Mesendoderm (in vitro differentiated cells): ENCODE results near the gene PDE10A.
"Not testable (repeated sequence)": the region's sequence is repeated elsewhere in the genome, so short reads cannot be mapped to it uniquely, and the experiment has no call there.

Experiments
- DNase-seq: peaks from one replicate; pipeline ENCODE4 v3.0.0; 2013
- H2AK5ac ChIP-seq: 2 replicates; pipeline ENCODE4 v1.6.1; 2013; ENCODE audit warnings: low read length, inconsistent platforms
- H2BK120ac ChIP-seq: 2 replicates; pipeline ENCODE4 v1.6.1; 2013; ENCODE audit warnings: low read depth, mild to moderate bottlenecking, low read length, moderate library complexity, mixed read lengths
- H2BK15ac ChIP-seq: replicated peaks from 2 replicates; pipeline ENCODE4 v1.6.1; 2013; ENCODE audit warnings: low read depth, mild to moderate bottlenecking, moderate library complexity
- H2BK5ac ChIP-seq: 2 replicates; pipeline ENCODE4 v1.6.1; 2013; ENCODE audit warnings: low read length, inconsistent platforms
- H3K18ac ChIP-seq: 2 replicates; pipeline ENCODE4 v1.6.1; 2013; ENCODE audit warnings: mild to moderate bottlenecking, low read length, mixed read lengths
- H3K23ac ChIP-seq: one replicate; pipeline ENCODE4 v1.6.1; 2013; ENCODE audit warnings: low read length
- H3K27ac ChIP-seq: 2 replicates; pipeline ENCODE4 v1.5.1; 2013; ENCODE audit warnings: low read depth, mild to moderate bottlenecking, inconsistent platforms, low read length, moderate library complexity
- H3K27me3 ChIP-seq: 2 replicates; pipeline ENCODE4 v1.6.1; 2013; ENCODE audit warnings: low read length, control low read depth, mild to moderate bottlenecking, inconsistent platforms; ENCODE audit not compliant: insufficient read depth, poor library complexity
- H3K36me3 ChIP-seq: 2 replicates; pipeline ENCODE4 v1.6.1; 2013; ENCODE audit warnings: low read length, inconsistent platforms; ENCODE audit not compliant: control insufficient read depth, insufficient read depth
- H3K4ac ChIP-seq: one replicate; pipeline ENCODE4 v1.6.1; 2013; ENCODE audit warnings: low read depth, mild to moderate bottlenecking, low read length, moderate library complexity
- H3K4me1 ChIP-seq: 2 replicates; pipeline ENCODE4 v1.6.1; 2013; ENCODE audit warnings: low read depth, low read length, inconsistent platforms; ENCODE audit not compliant: control insufficient read depth
- H3K4me2 ChIP-seq: 2 replicates; pipeline ENCODE4 v1.6.1; 2013; ENCODE audit warnings: low read length
- H3K4me3 ChIP-seq: 2 replicates; pipeline ENCODE4 v1.5.1; 2013; ENCODE audit warnings: mild to moderate bottlenecking, low read length
- H3K56ac ChIP-seq: one replicate; pipeline ENCODE4 v1.6.1; 2013; ENCODE audit warnings: low read length
- H3K79me1 ChIP-seq: 2 replicates; pipeline ENCODE4 v1.6.1; 2013; ENCODE audit warnings: low read length, inconsistent platforms
- H3K79me2 ChIP-seq: 2 replicates; pipeline ENCODE4 v1.6.1; 2013; ENCODE audit warnings: mild to moderate bottlenecking, low read length; ENCODE audit not compliant: control insufficient read depth, insufficient read depth
- H3K9ac ChIP-seq: 2 replicates; pipeline ENCODE4 v1.6.1; 2013; ENCODE audit warnings: low read length, inconsistent platforms
- H4K5ac ChIP-seq: one replicate; pipeline ENCODE4 v1.6.1; 2013; ENCODE audit warnings: low read length
- H4K8ac ChIP-seq: one replicate; pipeline ENCODE4 v1.6.1; 2013; ENCODE audit warnings: low read depth, mild to moderate bottlenecking, control low read depth, low read length, moderate library complexity
- WGBS: extraction: QIAGEN DNeasy Blood & Tissue Kit; methylation state at CpG from one replicate; pipeline ENCODE4 v1.1.7; 2013; ENCODE audit warnings: low lambda C conversion rate, missing lambda C conversion rate; ENCODE audit not compliant: insufficient coverage; ENCODE audit errors: extremely low coverage; 5-methylcytosine and 5-hydroxymethylcytosine counted together

PDE10A gene

DNA sequence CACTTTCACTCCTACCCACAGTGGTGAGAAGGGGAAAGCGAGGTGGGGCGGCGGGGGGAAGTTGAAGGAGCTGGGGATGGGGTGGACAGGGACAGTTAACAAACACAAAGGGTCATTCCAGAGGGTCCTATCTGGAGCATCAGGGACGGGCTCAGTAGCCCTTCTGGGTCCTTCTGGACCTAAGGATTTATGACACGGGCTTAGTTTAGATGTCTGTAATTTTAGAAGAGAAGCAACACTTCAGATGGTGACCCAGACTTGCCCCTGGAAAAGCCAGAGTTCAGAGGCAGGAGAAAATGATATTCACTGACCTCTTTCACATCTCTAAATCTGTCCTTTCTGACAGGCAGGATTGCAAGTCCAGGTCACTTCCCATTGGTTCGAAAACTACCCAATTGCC lies 36.3 kb downstream of the PDE10A start:
- Histone ChIP-seq H3K27me3 (no peaks in the 10 kb centered on the region), H2AK5ac (no peak overlapping the region), H3K9ac (no peak overlapping the region), H3K18ac (no peak overlapping the region), H3K23ac (no peak overlapping the region), H4K5ac (no peak overlapping the region), H3K27ac (no peak overlapping the region), H3K79me2 (no peaks in the 10 kb centered on the region), H3K36me3 (no peaks in the 10 kb centered on the region), H3K79me1 (peaks cover 1% of the 10 kb centered on the region), H2BK15ac (no peak overlapping the region), H3K4me1 (peaks cover 3% of the 10 kb centered on the region), H2BK120ac (no peak overlapping the region), H2BK5ac (no peak overlapping the region), H3K4me2 (no peak overlapping the region), H3K4me3 (no peak overlapping the region), H3K4ac (no peak overlapping the region), H4K8ac (no peak overlapping the region), H3K56ac (no peak overlapping the region)
- no peak for DNase-seq
- no CpG with 5 or more reads among the region's 6 CpGs for WGBS

DNA sequence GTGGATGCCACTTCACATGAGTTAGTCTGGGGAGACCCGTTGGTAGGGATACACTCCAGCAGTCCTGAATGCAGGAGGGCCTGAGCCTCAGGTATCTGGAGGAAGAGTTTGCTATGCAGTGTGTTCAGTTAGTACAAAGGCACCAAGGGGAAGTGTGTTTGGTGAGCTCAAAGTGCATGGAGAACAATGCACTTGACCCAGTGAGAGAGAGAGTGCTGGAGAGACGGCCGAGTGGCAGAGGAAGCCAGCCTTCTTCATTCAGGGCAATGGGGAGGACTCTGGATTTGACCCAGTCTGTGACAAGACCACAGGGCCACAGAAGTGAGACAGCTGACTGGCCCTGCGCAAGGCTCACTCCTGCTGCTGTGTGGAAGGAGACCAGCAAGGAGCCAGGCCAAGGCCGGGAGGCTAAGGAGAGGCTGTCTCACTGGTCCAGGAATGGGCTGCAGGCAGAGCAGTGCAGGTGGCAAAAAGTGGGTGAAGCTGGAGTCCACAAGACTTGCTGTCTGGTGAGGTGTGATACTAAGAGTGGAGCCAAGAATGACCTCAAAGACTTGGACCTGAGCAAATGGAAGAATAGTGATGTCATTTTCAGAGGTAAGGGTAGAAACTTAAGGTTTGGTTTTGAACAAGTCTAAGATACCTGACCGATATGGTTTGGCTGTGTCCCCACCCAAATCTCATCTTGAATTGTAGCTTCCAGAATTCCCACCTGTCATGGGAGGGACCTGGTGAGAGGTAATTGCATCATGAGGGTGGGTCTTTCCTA lies 38.0 kb downstream of the PDE10A start:
- no peak overlapping the region for H2BK5ac ChIP-seq
- H3K79me2 ChIP-seq: no peaks in the 10 kb centered on the region
- no peak overlapping the region for H3K27ac ChIP-seq
- peaks cover 3% of the 10 kb centered on the region for H3K4me1 ChIP-seq
- no peak overlapping the region for H3K9ac ChIP-seq
- H3K56ac ChIP-seq: no peak overlapping the region
- H3K4ac ChIP-seq: no peak overlapping the region
- no peak overlapping the region for H3K18ac ChIP-seq
- H3K4me2 ChIP-seq: no peak overlapping the region
- DNase-seq: no peak
- H3K4me3 ChIP-seq: no peak overlapping the region
- H4K8ac ChIP-seq: no peak overlapping the region
- H3K79me1 ChIP-seq: peaks cover 1% of the 10 kb centered on the region
- H4K5ac ChIP-seq: no peak overlapping the region
- H2BK15ac ChIP-seq: no peak overlapping the region
- no peak overlapping the region for H2AK5ac ChIP-seq
- no peaks in the 10 kb centered on the region for H3K27me3 ChIP-seq
- no CpG with 5 or more reads among the region's 6 CpGs for WGBS
- H3K23ac ChIP-seq: no peak overlapping the region
- H3K36me3 ChIP-seq: no peaks in the 10 kb centered on the region
- no peak overlapping the region for H2BK120ac ChIP-seq

DNA sequence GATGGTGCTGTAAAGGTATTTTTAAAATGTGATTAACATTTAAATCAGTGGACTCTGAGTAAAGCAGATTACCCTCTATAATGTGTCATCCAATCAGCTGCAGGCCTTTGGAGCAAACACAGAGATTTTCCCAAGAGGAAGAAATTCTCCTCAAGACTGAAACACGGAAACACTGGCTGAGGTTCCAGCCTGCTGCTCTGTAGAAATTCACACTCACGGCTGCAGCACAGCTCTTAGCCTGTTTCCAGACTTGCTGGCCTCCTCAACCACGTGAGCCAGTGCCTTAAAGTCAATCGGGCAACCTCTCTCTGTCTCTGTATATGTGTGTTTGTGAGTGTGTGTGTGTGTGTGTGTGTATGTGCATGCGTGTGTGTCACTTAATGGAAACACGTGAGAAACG lies 41.1 kb downstream of the PDE10A start:
- no peak overlapping the region for H3K4me3 ChIP-seq
- H3K27ac ChIP-seq: no peak overlapping the region
- no peak overlapping the region for H3K56ac ChIP-seq
- no peak overlapping the region for H2BK15ac ChIP-seq
- H3K27me3 ChIP-seq: no peaks in the 10 kb centered on the region
- no CpG with 5 or more reads among the region's 7 CpGs for WGBS
- no peak overlapping the region for H4K8ac ChIP-seq
- H3K79me1 ChIP-seq: no peaks in the 10 kb centered on the region
- H3K4ac ChIP-seq: no peak overlapping the region
- H3K36me3 ChIP-seq: no peaks in the 10 kb centered on the region
- H2BK5ac ChIP-seq: no peak overlapping the region
- H2BK120ac ChIP-seq: no peak overlapping the region
- H3K79me2 ChIP-seq: no peaks in the 10 kb centered on the region
- H3K23ac ChIP-seq: no peak overlapping the region
- H3K18ac ChIP-seq: no peak overlapping the region
- H3K4me1 ChIP-seq: no peaks in the 10 kb centered on the region
- H3K4me2 ChIP-seq: no peak overlapping the region
- H3K9ac ChIP-seq: no peak overlapping the region
- H4K5ac ChIP-seq: no peak overlapping the region
- no peak for DNase-seq
- no peak overlapping the region for H2AK5ac ChIP-seq

DNA sequence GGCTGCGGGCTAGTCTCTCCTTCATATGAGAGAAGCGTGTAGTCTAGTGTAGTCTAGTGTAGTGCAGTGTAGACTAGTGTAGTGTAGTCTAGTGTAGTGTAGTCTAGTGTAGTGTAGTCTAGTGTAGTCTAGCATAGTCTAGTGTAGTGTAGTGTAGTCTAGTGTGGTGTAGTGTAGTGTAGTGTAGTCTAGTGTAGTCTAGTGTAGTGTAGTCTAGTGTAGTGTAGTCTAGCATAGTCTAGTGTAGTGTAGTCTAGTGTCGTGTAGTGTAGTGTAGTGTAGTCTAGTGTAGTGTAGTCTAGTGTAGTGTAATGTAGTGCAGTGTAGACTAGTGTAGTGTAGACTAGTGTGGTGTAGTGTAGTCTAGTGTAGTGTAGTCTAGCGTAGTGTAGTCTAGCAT lies 44.1 kb downstream of the PDE10A start:
- not testable (repeated sequence) for H2BK120ac ChIP-seq, H2BK15ac ChIP-seq, H3K4me3 ChIP-seq, DNase-seq, H3K18ac ChIP-seq, H3K56ac ChIP-seq, H3K79me2 ChIP-seq, H3K27ac ChIP-seq, H4K5ac ChIP-seq, H3K27me3 ChIP-seq, H4K8ac ChIP-seq, H3K9ac ChIP-seq, H3K36me3 ChIP-seq, H3K79me1 ChIP-seq, H2BK5ac ChIP-seq, H3K4ac ChIP-seq, H3K23ac ChIP-seq, H3K4me2 ChIP-seq, H3K4me1 ChIP-seq, H2AK5ac ChIP-seq
- WGBS: no CpG with 5 or more reads among the region's 4 CpGs

DNA sequence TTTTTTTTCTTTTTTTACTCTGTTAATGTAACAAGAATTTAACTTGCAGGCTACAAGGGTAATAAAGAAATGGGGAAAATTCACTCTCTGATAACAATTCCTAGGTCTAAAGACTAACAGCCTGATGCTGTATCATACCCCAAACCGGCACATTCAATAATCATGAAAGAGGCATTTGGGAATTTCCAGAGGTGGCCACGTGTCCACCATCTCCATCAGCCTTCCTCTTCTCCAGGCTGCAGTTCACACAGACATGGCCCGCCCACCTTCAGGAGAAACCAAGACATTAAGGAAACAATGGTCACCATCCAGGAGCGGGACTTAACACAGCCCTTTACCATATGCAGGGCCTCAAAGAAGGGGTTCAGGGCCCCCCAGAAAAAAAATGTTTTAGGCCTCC lies 44.8 kb downstream of the PDE10A start:
- Histone ChIP-seq H2AK5ac (no peak overlapping the region), H3K9ac (no peak overlapping the region), H3K56ac (no peak overlapping the region), H3K4me3 (no peak overlapping the region), H2BK15ac (no peak overlapping the region), H3K27ac (no peak overlapping the region), H3K79me1 (no peaks in the 10 kb centered on the region), H4K8ac (no peak overlapping the region), H3K27me3 (no peaks in the 10 kb centered on the region), H3K4me1 (peaks cover 3% of the 10 kb centered on the region), H3K36me3 (no peaks in the 10 kb centered on the region), H3K4ac (no peak overlapping the region), H2BK120ac (no peak overlapping the region), H4K5ac (no peak overlapping the region), H2BK5ac (no peak overlapping the region), H3K18ac (no peak overlapping the region), H3K23ac (no peak overlapping the region), H3K4me2 (no peak overlapping the region), H3K79me2 (no peaks in the 10 kb centered on the region)
- no CpG with 5 or more reads among the region's 4 CpGs for WGBS
- DNase-seq: no peak

DNA sequence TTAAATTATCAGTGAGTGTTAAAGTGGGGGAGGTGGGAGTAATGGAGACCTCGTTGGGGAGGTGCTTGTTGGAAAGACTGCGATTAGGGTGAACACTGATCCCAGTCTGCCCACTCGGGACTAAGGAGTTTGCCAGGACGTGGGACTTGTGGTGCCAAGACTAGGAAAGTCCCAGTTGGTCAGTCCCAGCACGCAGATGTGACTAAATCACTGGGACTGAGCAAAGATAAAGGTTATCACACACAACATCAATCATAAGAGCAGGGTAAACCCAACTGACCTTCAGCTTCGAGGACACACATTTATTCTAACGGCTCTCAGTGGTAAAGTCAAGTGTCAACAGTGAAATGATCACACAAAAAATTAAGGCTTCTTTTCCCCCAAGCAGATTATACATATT lies 45.5 kb downstream of the PDE10A start:
- DNase-seq: no peak
- H3K4ac ChIP-seq: no peak overlapping the region
- H3K79me1 ChIP-seq: no peaks in the 10 kb centered on the region
- H4K5ac ChIP-seq: no peak overlapping the region
- no peak overlapping the region for H3K4me3 ChIP-seq
- H3K4me2 ChIP-seq: no peak overlapping the region
- no CpG with 5 or more reads among the region's 7 CpGs for WGBS
- no peak overlapping the region for H3K27ac ChIP-seq
- H3K79me2 ChIP-seq: no peaks in the 10 kb centered on the region
- no peak overlapping the region for H2AK5ac ChIP-seq
- no peak overlapping the region for H4K8ac ChIP-seq
- no peak overlapping the region for H2BK15ac ChIP-seq
- H3K9ac ChIP-seq: no peak overlapping the region
- H3K18ac ChIP-seq: no peak overlapping the region
- H3K23ac ChIP-seq: peak overlapping the region; percentile 39
- H3K4me1 ChIP-seq: peaks cover 3% of the 10 kb centered on the region
- H2BK5ac ChIP-seq: no peak overlapping the region
- no peaks in the 10 kb centered on the region for H3K36me3 ChIP-seq
- H3K27me3 ChIP-seq: no peaks in the 10 kb centered on the region
- H3K56ac ChIP-seq: no peak overlapping the region
- no peak overlapping the region for H2BK120ac ChIP-seq
